ENCODE results near the gene VSIR.

Gene VSIR

GRCh38 chr10:71727738-71728737 lies 45.3 kb downstream of the VSIR start:
- TF ChIP-seq TEAD4 (IDR thresholded peaks at IDR 0.05): no peak
- TF ChIP-seq NFIC (IDR thresholded peaks at IDR 0.05): no peak
- TF ChIP-seq EGR1 (IDR thresholded peaks at IDR 0.05): no peak
- TF ChIP-seq TCF12 (IDR thresholded peaks at IDR 0.05; ENCODE audit: low read depth): no peak
- TF ChIP-seq FOXM1 (IDR thresholded peaks at IDR 0.05; ENCODE audit: borderline replicate concordance, low read depth): no peak
- no peak for TF ChIP-seq RAD21 (IDR thresholded peaks at IDR 0.05; ENCODE audit: low read depth)
- no peak for TF ChIP-seq TAF1 (IDR thresholded peaks at IDR 0.05; ENCODE audit: low read depth)
- no peak for TF ChIP-seq ZBTB7A (IDR thresholded peaks at IDR 0.05; ENCODE audit: low read depth)

GRCh38 chr10:71727105-71727737 lies 46.1 kb downstream of the VSIR start:
- TF ChIP-seq YY1 (IDR thresholded peaks at IDR 0.05; ENCODE audit: low read depth): no peak
- TF ChIP-seq CEBPB (IDR thresholded peaks at IDR 0.05): no peak
- TF ChIP-seq USF1 (IDR thresholded peaks at IDR 0.05): no peak

GRCh38 chr10:71726580-71727104 lies 46.7 kb downstream of the VSIR start:
- no peak for TF ChIP-seq RAD21 (IDR thresholded peaks at IDR 0.05; ENCODE audit: low read depth)
- no peak for TF ChIP-seq MAX (IDR thresholded peaks at IDR 0.05)
- TF ChIP-seq TEAD4 (IDR thresholded peaks at IDR 0.05): no peak

- TF ChIP-seq RAD21 (IDR thresholded peaks at IDR 0.05; ENCODE audit: low read depth) (0 out of 2 replicates have a peak, but pooled peaks have one; percentile 10), REST (IDR thresholded peaks at IDR 0.05; ENCODE audit: low read depth) (no peak), MAX (IDR thresholded peaks at IDR 0.05) (no peak), YY1 (IDR thresholded peaks at IDR 0.05; ENCODE audit: low read depth) (no peak)
These were observed 47.2 kb downstream of the VSIR start for GRCh38 chr10:71725998-71726579.

GRCh38 chr10:71725249-71725648 lies 48.1 kb downstream of the VSIR start:
- TF ChIP-seq CEBPB (IDR thresholded peaks at IDR 0.05) (no peak), CREB1 (IDR thresholded peaks at IDR 0.05; ENCODE audit: low read depth) (no peak), MAX (IDR thresholded peaks at IDR 0.05) (no peak), TEAD4 (IDR thresholded peaks at IDR 0.05) (no peak), USF1 (IDR thresholded peaks at IDR 0.05) (no peak), FOXM1 (IDR thresholded peaks at IDR 0.05; ENCODE audit: borderline replicate concordance, low read depth) (no peak), NFIC (IDR thresholded peaks at IDR 0.05) (no peak), ZBTB7A (IDR thresholded peaks at IDR 0.05; ENCODE audit: low read depth) (no peak), TAF1 (IDR thresholded peaks at IDR 0.05; ENCODE audit: low read depth) (no peak), YY1 (IDR thresholded peaks at IDR 0.05; ENCODE audit: low read depth) (no peak), TCF12 (IDR thresholded peaks at IDR 0.05; ENCODE audit: low read depth) (no peak)

- no peak for TF ChIP-seq CEBPB (IDR thresholded peaks at IDR 0.05)
- TF ChIP-seq RAD21 (IDR thresholded peaks at IDR 0.05; ENCODE audit: low read depth): no peak
- no peak for TF ChIP-seq CREB1 (IDR thresholded peaks at IDR 0.05; ENCODE audit: low read depth)
- no peak for TF ChIP-seq FOXM1 (IDR thresholded peaks at IDR 0.05; ENCODE audit: borderline replicate concordance, low read depth)
- no peak for TF ChIP-seq ZBTB7A (IDR thresholded peaks at IDR 0.05; ENCODE audit: low read depth)
- TF ChIP-seq REST (IDR thresholded peaks at IDR 0.05; ENCODE audit: low read depth): no peak
- no peak for TF ChIP-seq TCF12 (IDR thresholded peaks at IDR 0.05; ENCODE audit: low read depth)
- TF ChIP-seq MAX (IDR thresholded peaks at IDR 0.05): no peak
These were observed 48.8 kb downstream of the VSIR start for GRCh38 chr10:71724539-71724938.

Measured in Ishikawa (cell line).